Measurements from ENCODE around the gene NOL4L.
"Not testable (repeated sequence)": the region's sequence is repeated elsewhere in the genome, so short reads cannot be mapped to it uniquely, and the experiment has no call there.

The NOL4L gene

DNA sequence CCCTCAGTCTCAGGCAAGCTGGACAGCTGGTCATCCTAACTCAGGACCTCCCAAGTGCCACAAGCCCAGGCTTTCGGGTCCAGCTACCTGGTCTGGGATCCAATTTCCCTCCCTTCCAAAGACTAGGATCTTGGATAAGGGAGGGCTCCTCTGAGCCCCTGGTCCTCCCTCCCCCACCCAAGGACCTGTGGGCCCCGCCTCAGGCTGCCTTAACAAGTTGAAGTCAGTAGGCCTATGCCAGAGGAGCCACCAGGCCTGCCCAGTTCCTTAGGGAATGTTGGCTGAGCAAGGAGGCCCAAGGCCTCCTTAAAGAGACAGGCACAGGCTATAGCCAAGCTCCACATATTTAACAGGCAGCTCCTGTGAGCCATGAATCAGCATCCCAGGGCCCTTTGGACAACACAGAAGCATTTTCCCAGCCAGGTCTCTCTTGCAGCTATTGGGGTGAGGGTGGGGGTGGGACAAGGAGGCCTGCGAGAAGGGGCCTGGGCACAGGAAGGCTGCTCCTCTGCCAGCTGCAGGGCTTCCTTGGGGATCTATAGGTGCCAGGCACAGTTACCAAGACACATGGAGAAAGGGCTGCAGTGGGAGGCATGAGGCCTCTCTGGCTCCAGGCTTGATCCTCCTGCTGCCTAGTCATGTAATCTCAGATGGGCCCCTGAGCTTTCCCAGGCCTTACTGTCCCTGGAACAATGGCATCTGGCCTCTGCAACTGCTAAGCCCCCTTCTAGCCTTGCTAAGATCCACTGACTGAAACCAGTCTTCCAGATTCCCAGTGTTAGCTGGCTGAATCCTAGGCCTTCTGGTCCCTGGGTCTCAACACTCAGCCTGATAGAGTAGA is 27.4 kb upstream of the NOL4L start:
- no peak for DNase-seq

DNA sequence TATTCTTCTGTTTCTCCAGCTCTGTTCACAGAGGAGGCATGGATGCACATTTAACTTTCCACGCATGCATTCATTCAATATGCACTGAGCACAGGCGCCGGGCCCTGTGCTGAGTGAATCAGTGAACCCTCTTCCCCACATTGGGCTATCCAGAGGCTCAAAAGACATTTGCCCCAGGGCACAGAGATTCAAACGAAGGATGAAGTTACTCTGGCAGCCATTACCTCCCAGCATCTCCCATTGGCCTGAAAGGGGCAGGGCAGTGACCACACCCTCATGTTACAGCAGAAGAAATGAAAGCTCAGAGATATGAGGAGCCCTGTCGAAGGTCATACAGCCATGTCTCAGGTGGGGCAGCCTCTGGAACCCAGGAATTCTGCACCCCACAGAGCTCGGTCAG is 26.7 kb upstream of the NOL4L start:
- no peak for DNase-seq

GRCh38 chr20:32611286-32611685 is 26.2 kb upstream of the NOL4L start:
- no peak for DNase-seq

GRCh38 chr20:32610472-32611218 is 25.5 kb upstream of the NOL4L start:
- DNase-seq, result no peak

GRCh38 chr20:32609993-32610392 is 24.9 kb upstream of the NOL4L start:
- DNase-seq, result no peak

DNA sequence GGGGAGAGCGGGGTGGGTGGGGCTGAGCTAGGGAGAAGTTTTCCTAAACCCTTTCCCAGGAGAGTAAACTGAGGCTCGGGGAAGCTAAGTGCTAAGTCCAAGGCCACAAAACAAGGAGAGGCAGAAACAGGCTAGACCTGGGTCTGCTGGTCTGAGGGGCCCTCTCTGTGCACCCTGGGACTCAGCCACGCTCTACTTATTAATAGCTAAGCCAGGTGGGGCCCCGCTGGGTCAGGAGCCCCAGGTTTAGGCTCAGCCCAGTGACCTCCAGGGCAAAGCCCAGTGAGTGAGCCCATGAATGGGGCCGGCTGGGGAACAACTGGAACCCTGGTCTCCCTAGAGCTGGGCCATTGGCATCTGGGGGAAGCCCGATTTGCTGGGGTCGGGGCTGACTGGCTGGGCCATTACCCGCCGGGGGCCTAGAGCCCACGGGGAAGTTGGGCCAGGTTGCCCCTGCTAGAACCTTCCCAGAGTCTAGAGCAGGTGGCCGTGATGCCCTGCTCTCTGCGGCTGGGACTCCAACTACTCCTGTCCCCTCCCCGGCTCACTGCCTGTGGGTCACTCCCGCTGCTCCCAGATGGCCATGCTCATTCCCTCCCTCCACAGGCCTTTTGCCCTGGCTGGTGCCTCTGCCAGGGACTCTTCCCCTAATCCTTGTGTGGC is 24.1 kb upstream of the NOL4L start:
- DNase-seq, result no peak

GRCh38 chr20:32608664-32609015 is 23.5 kb upstream of the NOL4L start:
- no peak for DNase-seq

- DNase-seq, result no peak
Measured at GRCh38 chr20:32607727-32608663, 22.9 kb upstream of the NOL4L start.

DNA sequence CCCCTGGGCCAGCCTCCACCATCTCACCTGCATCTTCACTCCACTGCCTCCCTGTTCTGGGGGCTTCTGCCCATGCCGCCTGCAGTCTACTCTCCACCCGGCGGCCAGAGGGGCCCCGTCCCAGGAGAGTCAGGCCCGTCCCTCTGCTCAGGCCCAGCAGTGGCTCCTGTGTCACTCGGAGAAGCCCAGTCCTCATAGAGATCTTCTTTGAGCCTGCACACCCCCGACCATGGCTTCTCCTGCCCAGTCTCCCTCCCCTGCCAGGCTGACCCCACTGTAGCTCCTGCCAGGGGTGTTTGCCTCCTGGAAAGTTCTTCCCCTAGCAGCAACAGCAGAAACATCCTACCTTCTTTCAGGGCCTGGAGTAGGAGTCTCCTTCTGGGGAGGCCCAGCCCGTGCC is 22.2 kb upstream of the NOL4L start:
- no peak for DNase-seq

DNA sequence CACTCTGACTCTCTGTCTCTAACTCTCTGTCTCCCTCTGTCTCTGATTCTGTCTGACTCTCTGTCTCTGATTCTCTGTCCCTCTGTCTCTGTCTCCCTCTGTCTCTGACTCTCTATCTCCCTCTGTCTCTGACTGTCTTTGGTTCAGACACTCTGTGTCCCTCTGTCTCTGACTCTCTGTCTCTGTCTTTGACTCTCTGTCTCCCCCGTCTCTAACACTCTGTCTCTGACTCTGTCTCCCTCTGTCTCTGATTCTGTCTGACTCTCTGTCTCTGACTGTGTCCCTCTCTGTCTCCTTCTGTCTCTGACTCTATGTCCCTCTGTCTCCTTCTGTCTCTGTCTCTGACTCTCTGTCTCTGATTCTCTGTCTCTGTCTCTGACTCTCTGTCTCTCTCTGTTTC is 21.7 kb upstream of the NOL4L start:
- no peak for DNase-seq

GRCh38 chr20:32606107-32606506 is 21.0 kb upstream of the NOL4L start:
- DNase-seq, result no peak

DNA sequence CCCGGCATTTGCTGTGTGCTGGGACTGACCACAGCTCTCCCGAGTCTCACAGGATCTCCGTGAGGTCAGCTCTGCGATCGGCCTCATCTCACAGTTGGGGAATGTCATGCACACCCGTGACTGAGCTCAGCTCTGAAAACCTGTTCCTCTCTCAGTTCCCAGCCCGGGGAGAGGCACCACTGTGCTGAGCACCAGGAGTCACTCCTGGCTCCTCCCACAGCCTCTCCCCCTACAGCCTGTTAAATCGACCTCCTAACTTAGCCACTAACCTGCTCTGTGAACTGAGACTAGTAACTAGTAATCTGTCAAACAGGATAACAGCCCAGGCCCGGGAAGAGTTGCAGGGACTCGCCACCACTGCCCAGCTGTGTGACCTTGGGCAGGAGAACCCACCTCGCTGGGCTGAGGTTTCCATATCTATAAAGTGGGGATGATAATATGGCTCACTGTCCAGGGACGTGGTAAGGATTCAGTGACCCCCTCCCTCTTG is 20.1 kb upstream of the NOL4L start:
- DNase-seq, result no peak

- DNase-seq, result no peak
Measured at GRCh38 chr20:32603046-32603726, 18.1 kb upstream of the NOL4L start.

GRCh38 chr20:32602273-32602672 is 17.1 kb upstream of the NOL4L start:
- no peak for DNase-seq

DNA sequence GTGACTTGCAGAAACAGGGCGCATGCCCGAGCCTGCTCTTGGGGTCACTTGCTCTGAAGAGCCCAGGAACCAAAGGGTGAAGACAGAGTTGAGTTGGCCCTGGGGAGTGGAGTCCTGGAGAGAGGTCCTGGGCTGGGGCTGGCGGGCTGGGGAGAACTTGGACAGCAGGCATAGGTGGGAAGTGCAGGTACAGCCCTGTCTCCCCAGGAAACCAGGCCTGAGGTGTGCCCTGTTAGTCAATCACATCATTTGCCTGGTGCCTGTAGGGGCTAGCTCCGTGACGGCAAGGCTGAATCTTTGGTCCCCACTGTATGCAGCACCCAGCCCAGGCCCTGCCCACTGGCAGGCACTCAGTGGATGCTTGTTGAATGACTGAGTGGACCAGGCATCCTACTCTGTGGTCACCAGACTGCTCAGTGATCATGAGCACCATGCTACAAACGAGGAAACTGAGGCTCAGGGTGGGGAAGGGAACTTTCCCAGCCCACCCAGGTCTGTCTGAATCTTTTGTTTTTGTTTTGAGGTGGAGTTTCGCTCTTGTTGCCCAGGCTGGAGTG is 15.6 kb upstream of the NOL4L start:
- no peak for DNase-seq

DNA sequence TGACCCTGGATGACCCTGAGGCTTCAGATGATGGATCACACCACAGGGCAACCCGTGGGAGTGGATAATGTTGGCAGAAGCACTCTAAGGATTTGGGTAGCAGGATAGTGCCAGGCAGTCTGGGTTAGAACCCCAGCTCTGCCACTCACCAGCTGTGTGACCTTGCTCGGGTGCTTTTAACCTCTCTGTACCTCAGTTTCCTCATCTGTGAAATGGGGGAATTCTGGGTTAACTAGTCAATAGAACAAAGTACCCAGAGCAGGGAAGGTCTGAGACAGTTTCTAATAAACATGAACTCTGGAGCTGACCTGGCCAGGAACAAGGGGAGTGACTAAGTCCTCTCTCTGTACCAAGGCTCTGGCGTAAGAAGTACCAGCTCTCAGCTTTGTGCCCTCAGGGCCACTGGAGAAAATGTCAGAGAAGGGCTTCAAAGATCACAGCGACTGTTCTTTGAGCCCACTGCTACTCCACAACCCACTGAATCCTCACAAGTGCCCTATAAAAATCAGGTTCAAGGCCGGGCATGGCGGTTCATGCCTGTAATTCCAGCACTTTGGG is 14.7 kb upstream of the NOL4L start:
- no peak for DNase-seq

DNA sequence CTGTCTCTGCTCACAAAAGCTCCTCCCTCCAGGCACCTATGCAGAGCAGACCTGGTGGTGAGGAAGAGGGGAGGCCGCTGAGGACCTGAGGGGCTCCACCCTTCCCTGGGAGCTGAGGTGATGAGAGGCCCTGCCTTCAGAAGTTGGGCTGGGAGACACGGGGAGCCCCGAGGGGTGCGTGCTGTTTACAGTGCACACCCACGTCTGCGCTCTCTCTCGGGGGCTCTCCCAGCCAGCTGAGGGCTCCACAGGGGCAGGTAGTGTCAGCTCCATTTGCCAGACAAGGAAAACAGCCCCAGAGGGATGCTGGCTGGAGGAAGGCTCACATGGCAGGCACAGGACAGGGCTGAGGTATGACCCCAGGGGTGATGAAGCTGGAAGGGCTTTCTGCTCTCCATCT is 13.5 kb upstream of the NOL4L start:
- no peak for DNase-seq

DNA sequence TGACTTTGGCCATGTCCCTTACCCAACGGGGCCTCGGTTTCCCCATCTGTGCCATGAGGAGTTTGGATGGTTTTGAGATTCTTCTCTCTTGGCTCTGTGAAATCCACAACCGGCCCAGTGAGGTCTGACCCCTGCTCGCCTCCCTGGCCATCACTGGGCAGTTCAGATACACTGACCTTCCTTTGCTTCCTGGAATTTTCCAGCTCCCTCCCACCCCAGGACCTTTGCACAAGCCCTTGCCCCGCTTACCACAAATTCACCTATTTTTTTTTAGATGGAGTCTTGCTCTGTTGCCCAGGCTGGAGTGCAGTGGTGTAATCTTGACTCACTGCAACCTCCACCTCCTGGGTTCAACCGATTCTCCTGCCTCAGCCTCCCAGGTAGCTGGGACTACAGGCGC is 12.6 kb upstream of the NOL4L start:
- DNase-seq, result no peak

DNA sequence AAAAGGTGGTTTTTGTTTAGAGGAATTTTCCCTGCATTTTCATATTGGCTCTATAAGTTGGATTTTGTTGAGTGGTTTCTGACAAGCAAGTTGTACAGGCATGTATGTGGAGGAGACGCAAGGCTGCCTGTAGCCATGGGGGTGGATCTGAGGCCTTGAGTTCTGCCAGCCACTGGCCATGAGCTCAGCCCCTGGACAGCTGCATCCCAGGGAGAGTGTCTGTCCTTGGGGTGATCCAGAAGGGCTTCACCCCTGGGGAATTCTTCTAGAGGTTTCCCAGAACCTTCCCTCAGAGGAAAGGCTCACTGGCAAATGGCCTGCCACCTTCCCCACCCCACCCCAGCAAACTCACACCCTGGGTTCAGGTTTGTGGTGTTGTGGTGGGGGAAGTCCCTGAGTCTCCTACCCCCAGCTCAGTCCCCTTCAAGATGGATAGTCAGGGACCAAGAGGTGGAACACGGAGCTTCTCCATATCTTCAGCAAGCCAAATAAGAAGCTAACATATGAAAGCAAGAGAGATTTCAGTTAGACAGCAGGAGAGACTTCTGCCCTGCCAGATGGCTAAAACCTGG is 11.6 kb upstream of the NOL4L start:
- DNase-seq, result no peak

DNA sequence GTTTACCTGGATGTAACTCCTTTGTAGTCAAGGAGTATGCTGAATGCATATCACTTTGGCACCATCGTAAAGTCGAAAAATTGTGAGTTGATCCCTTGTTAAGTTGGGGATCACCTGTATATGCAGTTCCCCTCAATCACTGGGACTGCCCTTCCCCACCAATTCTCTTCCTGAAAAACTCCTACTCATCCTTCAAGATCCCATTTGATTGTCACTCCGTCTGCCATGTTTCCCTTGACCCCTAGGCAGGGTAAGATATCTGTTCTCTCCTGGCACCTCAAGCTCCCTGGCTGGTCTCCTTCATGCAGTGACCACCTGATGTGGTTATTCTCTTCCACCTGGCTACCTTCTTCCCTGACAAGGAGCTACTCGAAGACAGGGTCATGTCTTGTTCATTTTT is 10.0 kb upstream of the NOL4L start:
- DNase-seq, result no peak

- DNase-seq, result not testable (repeated sequence)
Measured at GRCh38 chr20:32594669-32595068, 9.5 kb upstream of the NOL4L start.
